NT2/D1 (cell line): Measurements from ENCODE around the gene RELN.

ENCODE experiments used
- SUZ12 ChIP-seq: IDR thresholded peaks from 2 replicates; pipeline ENCODE4 v1.6.1; 2011; ENCODE audit not compliant: insufficient read length, insufficient read depth; ENCODE audit errors: extremely low read depth
- YY1 ChIP-seq: IDR thresholded peaks from 2 replicates; pipeline ENCODE4 v1.6.1; 2011; ENCODE audit not compliant: insufficient read length, insufficient read depth
- ZNF274 ChIP-seq: IDR thresholded peaks from 2 replicates; pipeline ENCODE4 v1.6.1; 2011; ENCODE audit warnings: mild to moderate bottlenecking, low read depth, low read length

DNA sequence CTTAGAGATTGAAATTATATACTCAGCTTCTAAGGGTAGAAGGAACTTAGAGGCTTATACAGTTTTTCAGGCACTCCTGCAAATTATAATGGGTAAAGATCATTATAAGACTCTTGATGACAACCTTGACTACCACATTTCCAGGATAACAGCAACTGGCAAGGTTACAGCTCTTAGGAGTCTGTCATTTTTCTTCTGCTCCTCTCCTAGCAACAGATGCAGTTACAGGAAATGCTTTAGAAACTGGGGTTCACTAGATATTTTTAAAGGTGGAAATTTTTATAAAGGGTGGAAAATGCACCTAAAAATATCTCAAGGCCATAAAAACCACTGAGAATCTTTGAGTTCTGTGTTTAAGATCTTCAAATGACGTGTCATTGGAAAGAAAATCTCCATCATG, 185.8 kb downstream of the RELN start:
- no peak for TF ChIP-seq YY1
- no peak for TF ChIP-seq ZNF274
- no peak for TF ChIP-seq SUZ12
